Sigmoid colon (tissue), 4 donors: ENCODE measurements around the gene SCN1B.

Experiments used
- CTCF ChIP-seq, 4 experiments: fragments of 450-650 bp in 3 of 4; fragments of 200-600 bp in 1 of 4; IDR thresholded peaks; one replicate each; pipeline ENCODE4 v1.5.1; 2016 to 2019; ENCODE audit warnings: antibody characterized with exemption in 4 of 4, mild to moderate bottlenecking in 3 of 4, moderate library complexity in 2 of 4
- EP300 ChIP-seq, 4 donors: sonication (generic); formaldehyde crosslinking; IDR thresholded peaks; one replicate each; pipeline ENCODE4 v1.6.1; 2017; ENCODE audit warnings: antibody characterized with exemption in 4 of 4
- POLR2A ChIP-seq, 2 donors: fragments of 450-650 bp; IDR thresholded peaks; one replicate each; pipeline ENCODE4 v1.6.1; 2016; ENCODE audit warnings: antibody characterized with exemption in 2 of 2, mild to moderate bottlenecking in 2 of 2, moderate library complexity in 2 of 2
- POLR2AphosphoS5 ChIP-seq, 4 donors: sonication (generic); formaldehyde crosslinking; IDR thresholded peaks; one replicate each; pipeline ENCODE4 v1.6.1; 2017; ENCODE audit warnings: antibody characterized with exemption in 4 of 4

DNA sequence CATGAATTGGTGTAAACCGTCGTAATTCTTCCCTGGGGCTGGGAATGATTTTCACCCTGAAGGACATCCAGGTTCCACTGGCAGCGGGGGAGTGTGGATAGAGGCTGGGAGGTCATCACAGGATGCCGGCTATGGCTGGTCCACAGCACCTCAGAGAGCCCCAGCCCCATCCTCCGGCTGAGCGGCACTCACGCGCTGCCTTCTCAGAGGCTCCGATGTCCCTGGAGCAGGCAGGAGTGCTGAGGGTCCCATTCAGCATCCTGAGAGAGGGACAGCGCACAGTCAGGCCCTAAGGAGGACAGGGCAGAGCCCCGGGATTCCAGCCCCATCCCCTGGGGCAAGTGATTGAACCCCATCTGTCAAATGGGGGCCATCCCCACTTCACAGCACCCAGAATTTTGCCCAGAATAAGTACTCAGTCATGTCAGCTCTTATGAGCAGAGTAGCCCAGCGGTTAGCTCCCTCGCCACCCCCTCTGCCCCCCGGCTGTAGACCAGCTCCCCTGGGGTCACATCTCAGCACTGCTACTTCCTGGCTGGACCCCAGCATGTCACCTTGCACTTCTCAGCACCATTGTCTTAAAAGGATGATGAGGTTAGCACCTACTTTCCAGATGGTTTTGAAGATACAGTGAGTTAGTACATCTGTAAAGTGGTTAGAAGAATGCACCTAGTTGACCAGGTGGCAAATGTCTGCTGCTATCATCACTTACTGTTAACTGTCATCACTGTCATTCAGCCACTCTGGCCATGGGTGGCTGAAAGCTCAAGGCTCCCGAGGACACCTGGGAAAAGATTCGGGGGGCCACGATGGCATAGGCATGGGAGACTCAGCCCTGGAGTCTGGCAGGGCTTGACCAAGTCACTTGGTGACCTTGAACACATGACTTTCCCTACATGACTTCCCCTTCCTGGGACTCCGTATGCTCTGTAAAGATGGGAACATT lies 18.3 kb upstream of the SCN1B start:
- no peak for TF ChIP-seq CTCF (IDR thresholded peaks at IDR 0.05)
- no peak for TF ChIP-seq POLR2A (IDR thresholded peaks at IDR 0.05)
- no peak for TF ChIP-seq EP300 (IDR thresholded peaks at IDR 0.05)
- no peak for TF ChIP-seq POLR2AphosphoS5 (IDR thresholded peaks at IDR 0.05)
